A549 treated with RU486 at 1 μM for 4 hours (cell line): ENCODE results near the gene ARHGAP20. TPM values are rescaled to one million over a fixed set of nuclear protein-coding genes. Genes with fewer than 3 reads are reported as not detected.

Source experiments
- total RNA-seq: library from RNA; stranded (reverse); fragments of 200-300 nt; extraction: Qiagen RNA extraction; gene quantifications from 5 replicates; pipeline ENCODE4 v1.2.3, GENCODE V29; 2022; ENCODE audit warnings: low read depth

ARHGAP20 gene, protein sequence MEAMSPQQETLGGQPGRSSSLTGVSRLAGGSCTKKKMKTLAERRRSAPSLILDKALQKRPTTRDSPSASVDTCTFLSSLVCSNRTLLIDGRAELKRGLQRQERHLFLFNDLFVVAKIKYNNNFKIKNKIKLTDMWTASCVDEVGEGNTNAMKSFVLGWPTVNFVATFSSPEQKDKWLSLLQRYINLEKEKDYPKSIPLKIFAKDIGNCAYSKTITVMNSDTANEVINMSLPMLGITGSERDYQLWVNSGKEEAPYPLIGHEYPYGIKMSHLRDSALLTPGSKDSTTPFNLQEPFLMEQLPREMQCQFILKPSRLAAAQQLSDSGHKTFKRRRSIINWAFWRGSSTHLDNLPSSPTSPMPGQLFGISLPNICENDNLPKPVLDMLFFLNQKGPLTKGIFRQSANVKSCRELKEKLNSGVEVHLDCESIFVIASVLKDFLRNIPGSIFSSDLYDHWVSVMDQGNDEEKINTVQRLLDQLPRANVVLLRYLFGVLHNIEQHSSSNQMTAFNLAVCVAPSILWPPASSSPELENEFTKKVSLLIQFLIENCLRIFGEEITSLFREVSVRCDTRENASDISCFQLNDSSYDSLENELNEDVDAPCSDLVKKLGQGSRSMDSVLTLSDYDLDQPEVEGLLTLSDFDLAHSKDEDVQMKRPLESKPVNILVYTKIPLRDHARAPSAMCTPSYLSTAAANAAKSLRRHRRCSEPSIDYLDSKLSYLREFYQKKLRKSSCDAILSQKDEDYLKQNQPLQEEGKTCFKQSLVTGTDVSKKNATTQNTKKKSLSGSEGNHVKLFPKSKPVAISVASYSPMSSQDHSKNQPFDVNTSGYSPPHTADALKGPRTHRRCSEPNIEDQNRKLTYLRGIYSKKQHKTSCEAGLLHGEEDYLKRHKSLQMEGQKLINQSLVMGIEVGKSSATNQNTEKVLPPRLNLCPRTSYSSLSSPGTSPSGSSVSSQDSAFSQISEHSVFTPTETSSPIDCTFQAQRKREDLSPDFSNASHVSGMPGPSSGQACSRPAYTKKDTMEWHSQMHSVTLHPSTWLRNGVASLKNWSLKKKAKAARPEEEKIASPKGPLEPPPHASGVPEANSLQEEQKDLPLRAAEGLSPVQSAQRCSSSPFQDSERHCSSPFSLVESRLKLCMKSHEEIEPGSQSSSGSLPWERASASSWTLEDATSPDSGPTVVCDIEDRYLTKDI
- 0.02 TPM in 1 of 5 replicates, not detected in the others for total RNA-seq

DNA sequence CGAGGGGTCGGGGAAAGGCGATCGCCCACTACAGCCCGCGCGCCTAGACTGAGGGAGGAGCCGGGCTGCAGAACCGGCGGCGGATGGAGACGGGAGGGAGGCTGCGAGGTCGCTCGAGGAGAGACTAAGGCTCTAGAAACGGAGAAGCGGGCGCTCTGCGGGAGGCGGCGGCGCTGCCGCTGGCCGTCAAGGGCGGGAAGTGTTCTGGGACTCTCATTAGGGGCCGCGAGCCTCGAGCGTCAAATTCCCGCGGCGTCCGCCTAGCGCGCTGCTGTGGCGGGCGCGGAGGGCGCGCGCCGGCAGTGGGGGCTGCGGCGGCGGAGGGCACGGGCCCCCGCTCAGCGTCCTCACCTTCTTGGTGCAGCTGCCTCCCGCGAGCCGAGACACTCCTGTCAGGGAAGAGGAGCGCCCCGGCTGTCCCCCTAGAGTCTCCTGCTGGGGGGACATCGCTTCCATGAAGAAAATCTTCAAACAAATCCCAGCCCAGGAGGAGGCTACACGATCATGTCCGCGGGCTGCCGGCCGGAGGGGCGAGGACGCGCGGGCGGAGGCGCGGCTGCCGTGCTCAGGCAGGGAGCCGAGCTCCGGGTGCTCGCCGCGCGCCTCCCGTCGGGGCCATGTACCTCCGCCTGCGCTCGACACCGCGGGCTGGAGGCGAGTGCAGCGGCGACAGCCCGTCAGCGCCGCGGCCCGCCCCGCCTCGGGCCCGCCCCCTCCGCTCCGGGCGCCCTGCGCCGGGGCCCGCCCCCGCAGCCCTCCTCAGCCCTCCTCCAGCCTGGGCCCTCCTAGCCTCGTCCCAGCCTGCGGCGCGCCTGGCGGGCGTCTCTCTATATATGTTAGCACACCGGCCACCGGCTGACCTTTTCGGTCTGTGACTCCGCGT is at the start of gene ARHGAP20:
TSS of gene ARHGAP20 (minus strand) at position 662 of the 883 bp plus-strand sequence. CDS start at position 456, 206 bp downstream.

